ENCODE results near the gene ITGB4. TPM values are rescaled to one million over a fixed set of nuclear protein-coding genes. Genes with fewer than 3 reads are reported as not detected.

Gene ITGB4
- total RNA-seq, 4 donors from 2014 or later: 211 to 335 (median 233) TPM

- Histone ChIP-seq H3K4me3 (no peak overlapping the region), H3K9me3 (no peaks in the 10 kb centered on the region), H3K27me3 (no peaks in the 10 kb centered on the region), H3K36me3 (peaks cover 8 to 52% (median 8%) of the 10 kb centered on the region in 3 donors), H3K27ac (peak overlapping the region in 2 of 4 donors; percentile 80 to 97), H3K4me1 (peaks cover 0 to 60% (median 17%) of the 10 kb centered on the region in 4 donors)
- 72 to 75% methylated on average over 14 to 15 of the region's 15 CpGs for WGBS, 2 donors
- no peak for TF ChIP-seq CTCF (IDR thresholded peaks at IDR 0.05)
- no peak for TF ChIP-seq EP300 (IDR thresholded peaks at IDR 0.05)
- TF ChIP-seq POLR2A (IDR thresholded peaks at IDR 0.05): no peak
- DNase-seq (ENCODE audit: low spot score in 2 of 2): no peak
Observed at GRCh38 chr17:75773808-75774470, 52.7 kb downstream of the ITGB4 start.

GRCh38 chr17:75774471-75774990 lies 53.3 kb downstream of the ITGB4 start:
- no peak for TF ChIP-seq POLR2A (IDR thresholded peaks at IDR 0.05)
- no peak for TF ChIP-seq EP300 (IDR thresholded peaks at IDR 0.05)
- no peak for TF ChIP-seq CTCF (IDR thresholded peaks at IDR 0.05)
- Histone ChIP-seq H3K27ac (peak overlapping the region in 2 of 4 donors; percentile 80 to 97), H3K4me1 (peaks cover 0 to 60% (median 17%) of the 10 kb centered on the region in 4 donors), H3K36me3 (peaks cover 8 to 55% (median 9%) of the 10 kb centered on the region in 3 donors), H3K4me3 (no peak overlapping the region), H3K27me3 (no peaks in the 10 kb centered on the region), H3K9me3 (no peaks in the 10 kb centered on the region)
- DNase-seq (ENCODE audit: low spot score in 2 of 2): no peak
- 83 to 84% methylated on average over 4 of the region's 4 CpGs for WGBS, 2 donors

- peaks cover 8 to 55% (median 9%) of the 10 kb centered on the region in 3 donors for H3K36me3 ChIP-seq
- no peaks in the 10 kb centered on the region for H3K27me3 ChIP-seq
- peak in 1 of 2 donors; percentile 8 for DNase-seq (ENCODE audit: low spot score in 2 of 2)
- TF ChIP-seq POLR2A (IDR thresholded peaks at IDR 0.05): no peak
- TF ChIP-seq CTCF (IDR thresholded peaks at IDR 0.05): no peak
- TF ChIP-seq EP300 (IDR thresholded peaks at IDR 0.05): peak in 1 of 2 donors; percentile 15
- peaks cover 0 to 62% (median 17%) of the 10 kb centered on the region in 4 donors for H3K4me1 ChIP-seq
- H3K9me3 ChIP-seq: no peaks in the 10 kb centered on the region
- peak overlapping the region in 2 of 4 donors; percentile 80 to 97 for H3K27ac ChIP-seq
- H3K4me3 ChIP-seq: peak overlapping the region in 2 of 4 donors; percentile 79 to 91
- 59 to 62% methylated on average over 5 to 6 of the region's 6 CpGs for WGBS, 2 donors
Observed at GRCh38 chr17:75774991-75775668, 53.9 kb downstream of the ITGB4 start.

- Histone ChIP-seq H3K27ac (peak overlapping the region; percentile 23 to 99 (median 79)), H3K4me1 (peaks cover 0 to 63% (median 17%) of the 10 kb centered on the region in 4 donors), H3K27me3 (no peaks in the 10 kb centered on the region), H3K9me3 (no peaks in the 10 kb centered on the region), H3K4me3 (peak overlapping the region; percentile 79 to 94 (median 90)), H3K36me3 (peaks cover 8 to 55% (median 9%) of the 10 kb centered on the region in 3 donors)
- no peak for TF ChIP-seq EP300 (IDR thresholded peaks at IDR 0.05)
- DNase-seq (ENCODE audit: low spot score in 2 of 2): no peak
- 15 to 17% methylated on average over 15 of the region's 15 CpGs for WGBS, 2 donors
Observed at GRCh38 chr17:75776386-75777295, 55.4 kb downstream of the ITGB4 start.

- no peak for DNase-seq (ENCODE audit: low spot score in 2 of 2)
- H3K27ac ChIP-seq: peak overlapping the region; percentile 23 to 99 (median 79)
- peaks cover 8 to 55% (median 9%) of the 10 kb centered on the region in 3 donors for H3K36me3 ChIP-seq
- no peaks in the 10 kb centered on the region for H3K27me3 ChIP-seq
- H3K4me3 ChIP-seq: peak overlapping the region; percentile 79 to 94 (median 90)
- WGBS, 2 donors: 0 to 3% methylated on average over 2 of the region's 2 CpGs
- H3K9me3 ChIP-seq: no peaks in the 10 kb centered on the region
- no peak for TF ChIP-seq POLR2A (IDR thresholded peaks at IDR 0.05)
- peaks cover 0 to 57% (median 17%) of the 10 kb centered on the region in 4 donors for H3K4me1 ChIP-seq
Observed at GRCh38 chr17:75777296-75777922, 56.1 kb downstream of the ITGB4 start.

Data from tibial nerve (tissue), 4 donors.